OCI-LY1 (cell line): Measurements from ENCODE around the gene PRPF6.

Experiments
- H2AFZ ChIP-seq: fragments of 200-600 bp; sonication (generic), shearing (Covaris generic); 2 replicates; pipeline ENCODE4 v1.6.0; 2014; ENCODE audit warnings: antibody characterized with exemption, mild to moderate bottlenecking, low read length
- H3F3A ChIP-seq: fragments of 200-600 bp; sonication (generic), shearing (Covaris generic); 2 replicates; pipeline ENCODE4 v1.6.0; 2014; ENCODE audit warnings: mild to moderate bottlenecking, antibody characterized with exemption, low read length, moderate library complexity; ENCODE audit not compliant: insufficient read depth
- H3K27ac ChIP-seq: fragments of 200-600 bp; sonication (generic); 2 replicates; pipeline ENCODE4 v1.5.1; 2014; ENCODE audit warnings: low read length, mixed run types, mild to moderate bottlenecking, low read depth; ENCODE audit not compliant: poor library complexity, severe bottlenecking
- H3K27me3 ChIP-seq: fragments of 200-600 bp; sonication (generic); 2 replicates; pipeline ENCODE4 v1.6.0; 2014; ENCODE audit warnings: antibody characterized with exemption, mild to moderate bottlenecking, low read length, moderate library complexity; ENCODE audit not compliant: insufficient read depth
- H3K36me3 ChIP-seq: fragments of 200-600 bp; sonication (generic); 2 replicates; pipeline ENCODE4 v1.6.1; 2014; ENCODE audit warnings: mild to moderate bottlenecking, antibody characterized with exemption, low read length, moderate library complexity, mixed read lengths; ENCODE audit not compliant: insufficient read depth
- H3K4me1 ChIP-seq: fragments of 200-600 bp; sonication (generic); 2 replicates; pipeline ENCODE4 v1.5.1; 2014; ENCODE audit warnings: mild to moderate bottlenecking, low read length, moderate library complexity; ENCODE audit not compliant: insufficient read depth, severe bottlenecking
- H3K4me2 ChIP-seq: fragments of 200-600 bp; sonication (generic), shearing (Covaris generic); 2 replicates; pipeline ENCODE4 v1.6.1; 2014; ENCODE audit warnings: low read length
- H3K4me3 ChIP-seq: fragments of 200-600 bp; sonication (generic); 2 replicates; pipeline ENCODE4 v1.5.1; 2014; ENCODE audit warnings: low read length, low read depth, mild to moderate bottlenecking, mixed read lengths; ENCODE audit not compliant: poor library complexity, severe bottlenecking
- H3K79me2 ChIP-seq: fragments of 200-600 bp; shearing (Covaris generic); 2 replicates; pipeline ENCODE4 v1.6.1; 2016; ENCODE audit warnings: mixed run types, low read length, mixed read lengths; ENCODE audit not compliant: insufficient read depth
- H3K9ac ChIP-seq: fragments of 200-600 bp; sonication (generic), shearing (Covaris generic); 2 replicates; pipeline ENCODE4 v1.6.1; 2014; ENCODE audit warnings: mild to moderate bottlenecking, low read length, mixed read lengths
- H3K9me2 ChIP-seq: fragments of 200-600 bp; sonication (generic), shearing (Covaris generic); 2 replicates; pipeline ENCODE4 v1.6.1; 2014; ENCODE audit warnings: low read depth, mild to moderate bottlenecking, low read length, mixed read lengths
- H3K9me3 ChIP-seq: fragments of 200-600 bp; shearing (Covaris generic); 2 replicates; pipeline ENCODE4 v1.6.1; 2014; ENCODE audit warnings: low read length, mixed read lengths
- H4K20me1 ChIP-seq: fragments of 200-600 bp; sonication (generic), shearing (Covaris generic); 2 replicates; pipeline ENCODE4 v1.6.0; 2016; ENCODE audit warnings: mild to moderate bottlenecking, low read length; ENCODE audit not compliant: insufficient read depth
- CTCF ChIP-seq: fragments of 200-600 bp; sonication (generic), shearing (Covaris generic); IDR thresholded peaks from 2 replicates; pipeline ENCODE4 v1.5.1; 2017; ENCODE audit warnings: mild to moderate bottlenecking, antibody characterized with exemption, low read length, moderate library complexity, mixed read lengths
- EZH2 ChIP-seq: fragments of 200-600 bp; sonication (generic), shearing (Covaris generic); IDR thresholded peaks from 2 replicates; pipeline ENCODE4 v1.8.0; 2017; ENCODE audit warnings: borderline replicate concordance, mixed run types, mild to moderate bottlenecking, antibody characterized with exemption, low read length, moderate library complexity, mixed read lengths

PRPF6 gene

GRCh38 chr20:64056889-64057627, 76.1 kb downstream of the PRPF6 start:
- Histone ChIP-seq H3K36me3 (no peaks in the 10 kb centered on the region), H3K4me1 (peaks cover 16% of the 10 kb centered on the region), H3F3A (no peaks in the 10 kb centered on the region), H3K27me3 (peaks cover 21% of the 10 kb centered on the region), H3K9ac (no peak overlapping the region), H4K20me1 (no peaks in the 10 kb centered on the region), H3K9me2 (no peaks in the 10 kb centered on the region), H3K4me3 (no peak overlapping the region), H3K4me2 (peak overlapping the region; percentile 17; the same call in 1 of the 2 replicates), H3K9me3 (no peaks in the 10 kb centered on the region), H2AFZ (no peak overlapping the region), H3K79me2 (no peaks in the 10 kb centered on the region), H3K27ac (no peak overlapping the region)
- TF ChIP-seq EZH2, result no peak
- TF ChIP-seq CTCF, result no peak

GRCh38 chr20:64057628-64058498, 76.9 kb downstream of the PRPF6 start:
- no peaks in the 10 kb centered on the region for H4K20me1 ChIP-seq
- no peaks in the 10 kb centered on the region for H3K9me3 ChIP-seq
- H3F3A ChIP-seq, result no peaks in the 10 kb centered on the region
- peaks cover 23% of the 10 kb centered on the region for H3K4me1 ChIP-seq
- peaks cover 16% of the 10 kb centered on the region for H3K27me3 ChIP-seq
- H3K9ac ChIP-seq, result no peak overlapping the region
- H2AFZ ChIP-seq, result no peak overlapping the region
- TF ChIP-seq EZH2 (no peak), CTCF (peak; percentile 85)
- H3K79me2 ChIP-seq, result no peaks in the 10 kb centered on the region
- no peak overlapping the region for H3K27ac ChIP-seq
- no peaks in the 10 kb centered on the region for H3K9me2 ChIP-seq
- H3K4me2 ChIP-seq, result no peak overlapping the region; the same call in 1 of the 2 replicates
- H3K4me3 ChIP-seq, result no peak overlapping the region
- H3K36me3 ChIP-seq, result no peaks in the 10 kb centered on the region

GRCh38 chr20:64058536-64058935, 77.6 kb downstream of the PRPF6 start:
- Histone ChIP-seq H3K9me3 (no peaks in the 10 kb centered on the region), H3K27ac (no peak overlapping the region), H3K4me1 (peaks cover 25% of the 10 kb centered on the region), H3K9me2 (no peaks in the 10 kb centered on the region), H3K27me3 (peaks cover 11% of the 10 kb centered on the region), H4K20me1 (no peaks in the 10 kb centered on the region), H3K9ac (no peak overlapping the region), H3K36me3 (no peaks in the 10 kb centered on the region), H2AFZ (no peak overlapping the region), H3K79me2 (no peaks in the 10 kb centered on the region), H3K4me3 (no peak overlapping the region), H3F3A (no peaks in the 10 kb centered on the region), H3K4me2 (no peak overlapping the region)
- no peak for TF ChIP-seq CTCF
